Breast epithelium (tissue), 4 donors: Measurements from ENCODE around the gene SLC1A5. TPM values are rescaled to one million over a fixed set of nuclear protein-coding genes. Genes with fewer than 3 reads are reported as not detected.
A peak's percentile ranks its signal among the peaks of the same experiment; 100 is the strongest.

ENCODE experiments used
- DNase-seq, 2 donors: peaks; one replicate each; pipeline ENCODE4 v3.0.0-alpha.2; 2019; ENCODE audit warnings: low spot score in 2 of 2
- H3K27ac ChIP-seq, 2 donors: fragments of 200-600 bp; sonication (generic) in 1 of 2; one replicate each; pipeline ENCODE4 v1.5.1; 2016 to 2019; ENCODE audit warnings: mild to moderate bottlenecking in 1 of 2
- H3K27me3 ChIP-seq, 2 donors: fragments of 200-600 bp; sonication (generic) in 1 of 2; one replicate each; pipeline versions ENCODE4 v1.5.1 to v1.6.0; 2017 to 2019; ENCODE audit warnings: control low read depth in 1 of 2, mild to moderate bottlenecking in 1 of 2
- H3K36me3 ChIP-seq: fragments of 200-600 bp; one replicate; pipeline ENCODE4 v1.5.1; 2019
- H3K4me1 ChIP-seq, 2 donors: fragments of 200-600 bp; sonication (generic); one replicate each; pipeline ENCODE4 v1.5.1; 2016 to 2019; ENCODE audit warnings: control low read depth in 1 of 2
- H3K4me3 ChIP-seq, 3 donors: fragments of 200-600 bp; sonication (generic); 1 replicate in 2 of 3; 2 replicates in 1 of 3; pipeline ENCODE4 v1.5.1; 2016 to 2019; ENCODE audit warnings: mild to moderate bottlenecking in 3 of 3, moderate library complexity in 2 of 3
- H3K9me3 ChIP-seq, 2 donors: fragments of 200-600 bp; sonication (generic) in 1 of 2; one replicate each; pipeline ENCODE4 v1.5.1; 2016 to 2019; ENCODE audit warnings: control low read depth in 1 of 2
- POLR2A ChIP-seq: fragments of 450-650 bp; IDR thresholded peaks from one replicate; pipeline ENCODE4 v1.6.1; 2016; ENCODE audit warnings: antibody characterized with exemption, mild to moderate bottlenecking, moderate library complexity
- POLR2AphosphoS5 ChIP-seq, 3 donors: sonication (generic); formaldehyde crosslinking; IDR thresholded peaks; one replicate each; pipeline ENCODE4 v1.6.1; 2017; ENCODE audit warnings: antibody characterized with exemption in 3 of 3
- intact Hi-C: fragments of 100-400 bp; cut with DNase I; formaldehyde crosslinking; loops from one replicate; pipeline ENCODE4 v1.15.1; 2023; ENCODE audit warnings: low total_unique reads
- total RNA-seq, 3 donors: library from RNA; depleted of rRNA; stranded (reverse); fragments of >200 nt; gene quantifications; one replicate each; pipeline ENCODE4 v1.1.0, GENCODE V29; 2016
- TF ChIP-seq, protein P1 (sequence below), 3 donors: fragments of 450-650 bp; IDR thresholded peaks; one replicate each; pipeline ENCODE4 v1.5.1; 2016 to 2017; ENCODE audit warnings: antibody characterized with exemption in 3 of 3, mild to moderate bottlenecking in 3 of 3, moderate library complexity in 3 of 3

SLC1A5 gene
- total RNA-seq, 3 donors from 2014 or later, result 121 to 146 (median 121) TPM

- DNase-seq, result no peak
- Histone ChIP-seq H3K4me3 (no peak overlapping the region), H3K4me1 (no peaks in the 10 kb centered on the region), H3K36me3 (peaks cover 10% of the 10 kb centered on the region), H3K27ac (peak overlapping the region in 1 of 2 donors; percentile 7), H3K27me3 (no peaks in the 10 kb centered on the region), H3K9me3 (no peaks in the 10 kb centered on the region)
- no peak for TF ChIP-seq POLR2A
- TF ChIP-seq, protein P1, sequence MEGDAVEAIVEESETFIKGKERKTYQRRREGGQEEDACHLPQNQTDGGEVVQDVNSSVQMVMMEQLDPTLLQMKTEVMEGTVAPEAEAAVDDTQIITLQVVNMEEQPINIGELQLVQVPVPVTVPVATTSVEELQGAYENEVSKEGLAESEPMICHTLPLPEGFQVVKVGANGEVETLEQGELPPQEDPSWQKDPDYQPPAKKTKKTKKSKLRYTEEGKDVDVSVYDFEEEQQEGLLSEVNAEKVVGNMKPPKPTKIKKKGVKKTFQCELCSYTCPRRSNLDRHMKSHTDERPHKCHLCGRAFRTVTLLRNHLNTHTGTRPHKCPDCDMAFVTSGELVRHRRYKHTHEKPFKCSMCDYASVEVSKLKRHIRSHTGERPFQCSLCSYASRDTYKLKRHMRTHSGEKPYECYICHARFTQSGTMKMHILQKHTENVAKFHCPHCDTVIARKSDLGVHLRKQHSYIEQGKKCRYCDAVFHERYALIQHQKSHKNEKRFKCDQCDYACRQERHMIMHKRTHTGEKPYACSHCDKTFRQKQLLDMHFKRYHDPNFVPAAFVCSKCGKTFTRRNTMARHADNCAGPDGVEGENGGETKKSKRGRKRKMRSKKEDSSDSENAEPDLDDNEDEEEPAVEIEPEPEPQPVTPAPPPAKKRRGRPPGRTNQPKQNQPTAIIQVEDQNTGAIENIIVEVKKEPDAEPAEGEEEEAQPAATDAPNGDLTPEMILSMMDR (IDR thresholded peaks at IDR 0.05), result no peak
- no peak for TF ChIP-seq POLR2AphosphoS5 (IDR thresholded peaks at IDR 0.05)
- intact Hi-C loops, result no loop called here
These were observed 57.3 kb downstream of the SLC1A5 start for GRCh38 chr19:46731007-46731501.

DNA sequence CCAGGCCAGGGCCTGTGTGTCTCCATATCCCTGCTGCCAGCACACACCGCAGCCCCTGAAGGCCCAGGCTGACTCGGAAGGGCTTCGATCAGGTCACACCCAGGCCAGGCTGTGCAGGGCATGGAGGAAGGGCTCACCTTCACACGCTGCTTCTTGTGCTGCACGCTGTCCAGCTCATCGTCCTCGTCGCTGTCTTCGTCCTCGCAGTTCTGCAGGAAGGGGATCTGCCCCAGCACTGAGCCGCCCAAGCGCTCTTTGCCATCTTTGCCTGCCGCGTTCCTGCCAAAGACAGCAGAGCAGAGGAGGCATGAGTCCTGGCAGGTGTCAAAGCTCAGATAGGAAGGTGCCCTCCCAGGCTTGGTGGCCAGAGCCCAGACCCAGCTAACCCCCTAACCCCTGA, 57.8 kb downstream of the SLC1A5 start:
- no peaks in the 10 kb centered on the region for H3K27me3 ChIP-seq
- no peaks in the 10 kb centered on the region for H3K9me3 ChIP-seq
- TF ChIP-seq POLR2AphosphoS5 (IDR thresholded peaks at IDR 0.05) (no peak), POLR2A (no peak)
- TF ChIP-seq, protein P1 (IDR thresholded peaks at IDR 0.05), result no peak
- H3K36me3 ChIP-seq, result peaks cover 10% of the 10 kb centered on the region
- no peak overlapping the region for H3K4me3 ChIP-seq
- H3K4me1 ChIP-seq, result no peaks in the 10 kb centered on the region
- H3K27ac ChIP-seq, result peak overlapping the region in 1 of 2 donors; percentile 7
- DNase-seq, result no peak
- intact Hi-C loops, result no loop called here

GRCh38 chr19:46730187-46730586, 58.2 kb downstream of the SLC1A5 start:
- intact Hi-C loops, result no loop called here
- no peak for DNase-seq
- Histone ChIP-seq H3K36me3 (peaks cover 10% of the 10 kb centered on the region), H3K4me1 (no peaks in the 10 kb centered on the region), H3K4me3 (no peak overlapping the region), H3K27ac (no peak overlapping the region), H3K9me3 (no peaks in the 10 kb centered on the region), H3K27me3 (no peaks in the 10 kb centered on the region)
- no peak for TF ChIP-seq POLR2AphosphoS5 (IDR thresholded peaks at IDR 0.05)
- TF ChIP-seq POLR2A, result no peak
- TF ChIP-seq, protein P1 (IDR thresholded peaks at IDR 0.05), result no peak

DNA sequence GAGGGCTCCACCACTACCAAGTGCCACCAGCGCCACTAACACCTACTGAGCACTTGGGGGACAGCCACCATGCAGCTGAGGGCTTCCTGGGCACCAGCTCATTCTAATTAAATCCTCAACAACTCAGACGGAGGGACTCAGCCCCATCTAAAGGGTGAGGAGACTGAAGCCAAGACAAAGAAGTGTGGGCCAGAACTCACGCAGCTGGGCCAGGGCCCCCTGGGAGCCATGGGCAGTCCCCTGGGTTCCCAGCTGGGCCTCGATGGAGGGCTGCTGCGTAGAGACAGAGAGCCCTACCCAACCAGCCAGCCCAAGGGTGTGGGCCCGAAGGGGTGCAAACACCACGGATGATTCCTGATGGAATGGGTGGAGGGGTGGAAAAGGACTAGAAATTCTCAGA, 58.7 kb downstream of the SLC1A5 start:
- H3K27me3 ChIP-seq, result no peaks in the 10 kb centered on the region
- no peak for TF ChIP-seq POLR2A
- TF ChIP-seq, protein P1 (IDR thresholded peaks at IDR 0.05), result no peak
- TF ChIP-seq POLR2AphosphoS5 (IDR thresholded peaks at IDR 0.05), result no peak
- no peak for DNase-seq
- intact Hi-C loops, result no loop called here
- no peaks in the 10 kb centered on the region for H3K4me1 ChIP-seq
- H3K27ac ChIP-seq, result no peak overlapping the region
- peaks cover 10% of the 10 kb centered on the region for H3K36me3 ChIP-seq
- H3K9me3 ChIP-seq, result no peaks in the 10 kb centered on the region
- no peak overlapping the region for H3K4me3 ChIP-seq

GRCh38 chr19:46728693-46729339, 59.6 kb downstream of the SLC1A5 start:
- no peaks in the 10 kb centered on the region for H3K4me1 ChIP-seq
- H3K27me3 ChIP-seq, result no peaks in the 10 kb centered on the region
- H3K9me3 ChIP-seq, result no peaks in the 10 kb centered on the region
- TF ChIP-seq POLR2A, result no peak
- TF ChIP-seq, protein P1 (IDR thresholded peaks at IDR 0.05), result peak in 2 of 3 donors; percentile 80 to 87
- intact Hi-C loops, result no loop called here
- DNase-seq, result no peak
- no peak overlapping the region for H3K4me3 ChIP-seq
- peaks cover 10% of the 10 kb centered on the region for H3K36me3 ChIP-seq
- peak overlapping the region in 1 of 2 donors; percentile 8 for H3K27ac ChIP-seq
